RWPE2 (cell line): Measurements from ENCODE around the gene GRK3.

Experiments
- ATAC-seq: fragments of 200-7000 bp; cut with Tn5 transposase; 3 replicates; pipeline ENCODE4 v1.9.1; 2021; ENCODE audit warnings: low read depth
- DNase-seq: peaks from one replicate; pipeline ENCODE4 v3.0.0-alpha.2; 2020; ENCODE audit warnings: low spot score
- H3K27ac ChIP-seq: fragments of 450-650 bp; 2 replicates; pipeline ENCODE4 v1.5.1; 2017; ENCODE audit warnings: mild to moderate bottlenecking; ENCODE audit not compliant: poor library complexity, severe bottlenecking
- H3K27me3 ChIP-seq: fragments of 250-450 bp; sonication (Bioruptor Pico); 2 replicates; pipeline ENCODE4 v1.5.1; 2021; ENCODE audit warnings: mild to moderate bottlenecking, moderate library complexity; ENCODE audit not compliant: insufficient read depth, poor library complexity, severe bottlenecking
- H3K36me3 ChIP-seq: fragments of 250-450 bp; sonication (Bioruptor Pico); 2 replicates; pipeline ENCODE4 v1.5.1; 2020; ENCODE audit warnings: low read depth, mild to moderate bottlenecking, moderate library complexity
- H3K4me1 ChIP-seq: fragments of 250-450 bp; sonication (Bioruptor Pico); 2 replicates; pipeline ENCODE4 v1.5.1; 2021; ENCODE audit warnings: mild to moderate bottlenecking, moderate library complexity; ENCODE audit not compliant: insufficient read depth, poor library complexity, severe bottlenecking
- H3K4me3 ChIP-seq: fragments of 250-450 bp; sonication (Bioruptor Pico); 2 replicates; pipeline ENCODE4 v1.5.1; 2021; ENCODE audit warnings: mild to moderate bottlenecking, moderate library complexity; ENCODE audit not compliant: severe bottlenecking
- H3K9me3 ChIP-seq: fragments of 250-450 bp; sonication (Bioruptor Pico); 2 replicates; pipeline ENCODE4 v1.5.1; 2021; ENCODE audit warnings: mild to moderate bottlenecking, moderate library complexity; ENCODE audit not compliant: severe bottlenecking
- TF ChIP-seq, protein P1 (sequence below): fragments of 450-650 bp; IDR thresholded peaks from one replicate; pipeline ENCODE4 v1.5.1; 2017; ENCODE audit warnings: mild to moderate bottlenecking, moderate library complexity; ENCODE audit not compliant: poor library complexity, severe bottlenecking

Gene GRK3

DNA sequence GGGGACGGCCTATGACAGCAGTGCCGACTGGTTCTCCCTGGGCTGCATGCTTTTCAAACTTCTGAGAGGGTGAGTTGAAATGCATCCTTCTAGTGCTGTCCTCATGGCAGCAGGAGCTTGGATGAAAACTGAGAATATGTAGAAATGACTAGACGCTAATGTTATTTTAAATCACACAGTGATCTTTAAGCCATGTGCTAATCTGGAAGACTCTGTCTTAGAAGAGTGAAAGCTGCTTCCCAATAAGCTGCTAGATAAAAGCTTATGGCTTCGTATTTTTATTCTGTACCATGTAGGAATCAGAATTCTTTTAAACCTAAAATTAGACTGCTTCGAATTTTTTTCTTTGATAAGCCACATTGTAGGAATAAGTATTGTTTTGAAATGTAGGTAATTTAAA lies 130.7 kb downstream of the GRK3 start:
- no peak overlapping the region for H3K27ac ChIP-seq
- no peak for ATAC-seq
- no peak overlapping the region for H3K4me3 ChIP-seq
- H3K4me1 ChIP-seq: no peaks in the 10 kb centered on the region
- H3K9me3 ChIP-seq: no peaks in the 10 kb centered on the region
- TF ChIP-seq, protein P1, sequence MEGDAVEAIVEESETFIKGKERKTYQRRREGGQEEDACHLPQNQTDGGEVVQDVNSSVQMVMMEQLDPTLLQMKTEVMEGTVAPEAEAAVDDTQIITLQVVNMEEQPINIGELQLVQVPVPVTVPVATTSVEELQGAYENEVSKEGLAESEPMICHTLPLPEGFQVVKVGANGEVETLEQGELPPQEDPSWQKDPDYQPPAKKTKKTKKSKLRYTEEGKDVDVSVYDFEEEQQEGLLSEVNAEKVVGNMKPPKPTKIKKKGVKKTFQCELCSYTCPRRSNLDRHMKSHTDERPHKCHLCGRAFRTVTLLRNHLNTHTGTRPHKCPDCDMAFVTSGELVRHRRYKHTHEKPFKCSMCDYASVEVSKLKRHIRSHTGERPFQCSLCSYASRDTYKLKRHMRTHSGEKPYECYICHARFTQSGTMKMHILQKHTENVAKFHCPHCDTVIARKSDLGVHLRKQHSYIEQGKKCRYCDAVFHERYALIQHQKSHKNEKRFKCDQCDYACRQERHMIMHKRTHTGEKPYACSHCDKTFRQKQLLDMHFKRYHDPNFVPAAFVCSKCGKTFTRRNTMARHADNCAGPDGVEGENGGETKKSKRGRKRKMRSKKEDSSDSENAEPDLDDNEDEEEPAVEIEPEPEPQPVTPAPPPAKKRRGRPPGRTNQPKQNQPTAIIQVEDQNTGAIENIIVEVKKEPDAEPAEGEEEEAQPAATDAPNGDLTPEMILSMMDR: no peak
- H3K36me3 ChIP-seq: no peaks in the 10 kb centered on the region
- DNase-seq: no peak
- H3K27me3 ChIP-seq: no peaks in the 10 kb centered on the region

DNA sequence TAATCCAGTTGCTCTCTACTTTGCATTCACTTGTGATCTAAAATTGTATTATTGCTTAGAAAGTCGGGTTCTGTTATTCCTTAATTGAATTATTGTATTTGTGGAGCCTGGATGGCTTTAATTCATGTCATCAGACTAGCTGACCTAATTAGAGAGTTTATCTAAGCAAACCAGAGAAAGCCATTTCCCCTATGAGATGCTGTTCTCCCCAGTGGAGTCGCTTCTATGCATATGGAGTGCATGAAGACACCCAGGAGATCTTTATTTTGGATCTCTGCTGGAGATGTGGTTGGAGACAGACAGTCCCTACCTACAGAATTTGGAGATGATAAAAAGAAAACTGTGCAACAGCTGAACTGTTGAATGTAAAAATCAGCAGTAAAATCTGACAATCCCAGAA lies 132.3 kb downstream of the GRK3 start:
- H3K9me3 ChIP-seq: no peaks in the 10 kb centered on the region
- H3K4me1 ChIP-seq: no peaks in the 10 kb centered on the region
- no peak overlapping the region for H3K27ac ChIP-seq
- DNase-seq: no peak
- TF ChIP-seq, protein P1: no peak
- H3K36me3 ChIP-seq: no peaks in the 10 kb centered on the region
- no peak for ATAC-seq
- no peaks in the 10 kb centered on the region for H3K27me3 ChIP-seq
- no peak overlapping the region for H3K4me3 ChIP-seq

DNA sequence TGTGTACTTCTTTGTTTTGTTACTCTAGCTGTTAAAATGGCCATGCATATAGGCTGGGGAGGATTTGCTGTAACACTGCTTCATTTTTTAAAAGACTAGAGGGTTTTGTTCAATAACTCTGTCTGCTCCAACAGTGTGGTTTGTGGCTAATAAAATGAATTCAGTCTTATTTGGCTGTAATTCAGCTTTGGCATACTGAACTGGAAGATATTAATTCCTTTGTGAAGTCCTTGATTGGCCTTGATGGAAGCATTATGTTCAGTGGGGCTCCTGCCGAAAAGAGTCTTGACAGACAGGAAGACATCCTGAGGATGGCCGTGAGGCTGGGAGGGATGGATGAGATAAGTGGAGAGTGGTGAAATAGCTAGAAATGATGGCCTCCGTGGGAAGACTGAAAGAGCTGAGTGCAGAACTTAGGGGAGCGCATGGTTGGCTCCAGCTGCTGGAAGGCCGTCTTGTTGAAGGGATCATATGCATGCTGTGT lies 132.7 kb downstream of the GRK3 start:
- Histone ChIP-seq H3K36me3 (no peaks in the 10 kb centered on the region), H3K9me3 (no peaks in the 10 kb centered on the region), H3K4me1 (no peaks in the 10 kb centered on the region), H3K4me3 (no peak overlapping the region), H3K27me3 (no peaks in the 10 kb centered on the region), H3K27ac (no peak overlapping the region)
- TF ChIP-seq, protein P1: no peak
- ATAC-seq: no peak
- DNase-seq: no peak

DNA sequence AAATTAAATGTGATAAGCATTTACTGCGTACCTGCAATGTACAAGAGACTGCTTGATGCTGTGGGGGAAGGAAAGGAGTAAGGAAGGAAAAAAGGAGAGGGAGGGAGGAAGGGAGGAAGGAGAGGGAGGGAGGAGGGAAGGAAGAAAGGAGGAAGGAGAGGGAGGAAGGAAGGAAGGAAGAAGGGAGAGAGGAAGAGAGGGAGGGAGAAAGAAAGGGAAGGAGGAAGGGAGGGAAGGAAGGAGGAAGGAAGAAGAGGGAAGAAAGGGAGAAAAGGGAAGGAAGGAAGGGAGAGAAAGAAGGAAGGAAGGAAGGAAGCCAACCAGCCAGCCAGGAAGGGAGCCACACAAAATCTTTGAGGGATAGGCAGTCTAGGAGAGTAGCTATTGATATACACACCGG lies 133.5 kb downstream of the GRK3 start:
- ATAC-seq (no peak), DNase-seq (no peak)
- Histone ChIP-seq H3K4me1 (no peaks in the 10 kb centered on the region), H3K9me3 (no peaks in the 10 kb centered on the region), H3K27me3 (no peaks in the 10 kb centered on the region), H3K36me3 (no peaks in the 10 kb centered on the region), H3K4me3 (no peak overlapping the region), H3K27ac (no peak overlapping the region)
- TF ChIP-seq, protein P1: no peak

DNA sequence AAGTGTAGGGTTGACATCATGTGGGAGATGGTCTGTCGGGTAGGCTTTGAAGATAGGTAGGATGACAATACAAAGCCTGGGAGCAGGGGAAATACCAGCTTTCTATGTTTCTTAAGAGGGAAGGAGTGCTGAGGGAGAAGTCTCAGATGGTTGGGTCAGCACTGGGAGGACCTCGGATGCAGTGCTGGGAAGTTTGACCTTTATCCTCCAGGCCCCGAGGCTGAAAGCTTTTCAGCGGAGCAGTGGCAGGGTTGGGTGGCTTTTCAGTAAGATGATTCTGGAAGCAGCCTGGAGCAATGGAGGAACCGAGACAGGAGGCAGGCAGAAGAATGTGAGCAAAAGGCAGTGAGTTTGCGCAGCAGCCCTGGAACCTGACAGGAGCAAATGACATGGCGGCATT lies 134.0 kb downstream of the GRK3 start:
- DNase-seq (no peak), ATAC-seq (no peak)
- Histone ChIP-seq H3K27ac (no peak overlapping the region), H3K4me1 (no peaks in the 10 kb centered on the region), H3K36me3 (no peaks in the 10 kb centered on the region), H3K4me3 (no peak overlapping the region), H3K9me3 (no peaks in the 10 kb centered on the region), H3K27me3 (no peaks in the 10 kb centered on the region)
- TF ChIP-seq, protein P1: no peak
